GM13976 (cell line): ENCODE results near the gene B3GNT3.

Source experiments
- DNase-seq: peaks from one replicate; pipeline ENCODE4 v3.0.0; 2012; ENCODE audit warnings: low spot score
- in situ Hi-C: fragments of 300-500 bp; cut with MboI; formaldehyde crosslinking; loops from one replicate; pipeline ENCODE4 v1.12.0; 2022; ENCODE audit warnings: low sequenced_read_pairs, mixed read lengths, inconsistent platforms; ENCODE audit not compliant: unreplicated experiment
- TF ChIP-seq, protein P1 (sequence below): IDR thresholded peaks from 2 replicates; pipeline ENCODE4 v1.5.1; 2012; ENCODE audit warnings: borderline replicate concordance, mild to moderate bottlenecking; ENCODE audit not compliant: insufficient read depth; ENCODE audit errors: extremely low read depth, missing control alignments, control extremely low read depth

The B3GNT3 gene

DNA sequence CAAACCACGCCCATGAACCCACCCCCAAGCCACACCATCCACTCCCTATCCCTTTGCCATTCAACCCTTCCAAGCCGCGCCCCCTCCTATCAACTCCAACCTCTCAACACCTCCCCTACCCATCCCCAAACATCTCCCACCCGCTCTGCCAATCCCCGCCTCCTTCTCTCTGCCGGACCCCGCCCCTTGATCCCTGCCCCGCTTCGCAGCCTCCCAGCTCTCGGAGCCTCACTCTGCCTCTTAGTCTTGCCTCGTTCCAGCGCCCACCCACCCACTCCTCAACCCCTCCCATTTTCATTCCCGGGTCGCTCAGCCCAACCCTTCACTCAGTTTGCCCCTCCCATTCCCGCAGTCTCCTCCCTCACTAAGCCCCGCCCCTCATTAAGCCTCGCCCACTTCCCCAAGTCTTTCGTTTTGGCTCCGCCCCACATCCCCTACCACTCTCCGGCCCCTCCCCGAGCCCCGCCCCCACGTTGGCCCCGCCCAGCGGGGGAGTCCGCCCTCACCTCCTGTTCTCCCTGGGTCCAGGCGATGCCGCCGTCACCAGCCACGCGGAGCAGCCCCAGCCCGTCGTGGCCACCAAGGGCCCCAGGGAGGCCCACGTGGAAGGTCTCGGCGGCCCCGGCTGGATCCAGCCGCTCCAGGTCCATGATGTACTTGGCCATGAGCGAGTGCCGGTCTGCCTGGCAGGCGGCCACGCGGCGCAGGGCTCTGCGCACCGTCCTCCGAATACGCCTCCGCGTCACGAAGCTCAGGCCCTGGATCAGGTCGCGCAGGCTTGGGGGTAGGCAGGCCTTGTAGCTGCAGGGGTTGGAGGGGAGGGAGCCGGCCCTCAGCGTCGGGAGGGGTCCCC lies 47.1 kb downstream of the B3GNT3 start:
- peak; percentile 73 for DNase-seq
- in situ Hi-C loops = no loop called here
- TF ChIP-seq, protein P1, sequence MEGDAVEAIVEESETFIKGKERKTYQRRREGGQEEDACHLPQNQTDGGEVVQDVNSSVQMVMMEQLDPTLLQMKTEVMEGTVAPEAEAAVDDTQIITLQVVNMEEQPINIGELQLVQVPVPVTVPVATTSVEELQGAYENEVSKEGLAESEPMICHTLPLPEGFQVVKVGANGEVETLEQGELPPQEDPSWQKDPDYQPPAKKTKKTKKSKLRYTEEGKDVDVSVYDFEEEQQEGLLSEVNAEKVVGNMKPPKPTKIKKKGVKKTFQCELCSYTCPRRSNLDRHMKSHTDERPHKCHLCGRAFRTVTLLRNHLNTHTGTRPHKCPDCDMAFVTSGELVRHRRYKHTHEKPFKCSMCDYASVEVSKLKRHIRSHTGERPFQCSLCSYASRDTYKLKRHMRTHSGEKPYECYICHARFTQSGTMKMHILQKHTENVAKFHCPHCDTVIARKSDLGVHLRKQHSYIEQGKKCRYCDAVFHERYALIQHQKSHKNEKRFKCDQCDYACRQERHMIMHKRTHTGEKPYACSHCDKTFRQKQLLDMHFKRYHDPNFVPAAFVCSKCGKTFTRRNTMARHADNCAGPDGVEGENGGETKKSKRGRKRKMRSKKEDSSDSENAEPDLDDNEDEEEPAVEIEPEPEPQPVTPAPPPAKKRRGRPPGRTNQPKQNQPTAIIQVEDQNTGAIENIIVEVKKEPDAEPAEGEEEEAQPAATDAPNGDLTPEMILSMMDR = no peak

DNA sequence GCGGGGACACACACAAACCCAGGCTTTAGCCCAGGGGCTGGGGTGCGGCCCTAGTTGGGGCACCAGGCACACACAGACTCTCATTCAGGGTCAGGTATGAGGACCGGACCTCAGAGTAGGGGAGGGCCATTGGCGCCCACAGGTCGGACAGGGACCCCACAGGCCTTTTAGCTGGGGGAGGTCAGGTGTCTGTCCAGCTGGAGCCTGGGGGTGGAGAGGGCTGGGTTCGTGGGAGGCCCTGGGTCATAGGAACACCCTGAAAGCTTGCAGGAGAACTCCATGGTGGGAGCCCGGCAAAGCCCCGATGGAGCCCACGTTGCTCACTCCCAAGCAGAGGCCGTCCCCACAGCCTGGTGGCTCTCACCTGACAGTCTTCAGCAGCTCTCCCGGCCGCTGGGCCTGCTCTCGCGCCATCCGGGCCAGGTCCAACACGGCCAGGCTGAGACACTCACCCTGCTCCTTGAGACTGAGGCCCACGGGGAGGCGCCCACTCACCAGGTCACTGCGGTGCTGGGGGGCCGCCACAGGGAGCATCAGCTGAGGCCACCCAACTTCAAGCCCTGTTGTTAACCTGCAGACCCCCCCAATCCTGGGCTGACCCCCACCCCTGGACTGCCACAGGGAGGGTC lies 47.8 kb downstream of the B3GNT3 start:
- in situ Hi-C loops = no loop called here
- TF ChIP-seq, protein P1 = no peak
- no peak for DNase-seq

DNA sequence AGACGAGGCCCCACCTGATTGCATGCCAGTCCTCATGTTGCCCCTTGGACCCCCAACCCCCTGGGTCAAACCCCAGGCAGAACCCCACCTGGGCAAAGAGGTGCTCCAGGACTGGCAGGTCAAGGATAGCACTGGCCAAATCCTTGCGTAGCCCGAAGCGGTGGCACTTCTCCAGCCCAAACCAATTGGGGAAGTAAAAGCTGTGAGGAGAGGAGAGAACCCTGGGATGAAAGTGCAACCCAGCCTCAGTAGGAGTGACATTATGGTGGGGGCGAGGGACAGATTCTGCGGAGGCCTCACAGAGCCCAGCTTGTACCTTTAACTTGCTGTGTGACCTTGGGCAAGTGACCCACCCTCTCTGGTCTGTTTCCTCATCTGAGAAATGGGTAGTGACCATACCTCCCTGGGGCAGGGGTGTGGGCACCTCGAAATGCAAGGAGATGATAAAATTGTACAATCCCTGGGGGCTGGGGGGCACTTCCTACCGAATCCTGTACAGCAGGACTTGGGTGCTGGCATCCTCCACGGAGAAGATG lies 48.4 kb downstream of the B3GNT3 start:
- in situ Hi-C loops = no loop called here
- TF ChIP-seq, protein P1 = no peak
- no peak for DNase-seq

DNA sequence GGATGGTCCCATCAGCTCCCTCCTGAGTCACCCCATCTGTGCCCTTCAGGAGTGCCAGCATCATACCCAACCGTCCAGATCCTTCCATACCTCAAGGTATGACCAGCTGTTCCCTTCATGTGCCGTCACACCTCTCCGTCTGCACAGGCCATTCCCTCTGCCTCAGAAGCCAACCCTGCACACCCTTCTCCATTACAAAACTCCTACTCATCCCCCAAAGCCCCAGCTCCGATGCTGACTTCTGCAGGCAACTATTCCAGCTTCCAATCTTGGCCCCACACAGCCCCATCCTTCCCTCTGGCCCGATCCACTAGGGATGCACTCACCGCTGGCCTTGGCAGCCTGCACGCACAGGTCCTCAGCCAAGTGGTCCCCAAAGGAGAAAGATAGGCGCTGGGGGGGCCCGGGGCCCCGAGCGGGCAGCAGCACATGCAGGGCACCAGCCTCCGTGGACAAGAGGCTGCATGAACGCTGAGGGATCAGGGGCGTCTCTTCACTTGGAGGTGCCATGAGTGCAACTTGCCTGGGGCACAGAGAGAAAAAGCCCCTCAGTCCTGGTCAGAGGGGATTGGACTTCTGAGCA lies 49.1 kb downstream of the B3GNT3 start:
- DNase-seq = no peak
- TF ChIP-seq, protein P1 = no peak
- in situ Hi-C loops = no loop called here

DNA sequence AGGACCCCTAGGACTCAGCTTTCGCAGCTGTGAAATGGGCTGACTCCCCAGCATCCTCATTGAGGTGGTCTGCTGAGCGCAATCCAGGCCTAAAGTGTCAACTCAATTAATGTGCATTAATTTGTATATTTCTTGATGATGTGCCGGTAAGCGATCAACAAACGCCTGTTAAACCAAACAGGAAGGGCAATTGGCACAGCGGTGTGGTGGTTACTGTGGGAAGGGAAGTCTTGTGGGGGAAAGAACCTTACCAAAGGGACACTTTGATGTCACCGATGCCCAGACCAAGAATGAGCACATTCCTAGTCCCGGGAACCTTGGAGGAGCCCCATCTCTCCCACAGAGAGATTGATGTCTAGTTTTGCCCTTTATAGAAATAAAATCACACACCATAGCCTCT lies 51.2 kb downstream of the B3GNT3 start:
- TF ChIP-seq, protein P1 = no peak
- in situ Hi-C loops = no loop called here
- no peak for DNase-seq

- TF ChIP-seq, protein P1 = no peak
- in situ Hi-C loops = no loop called here
- peak; percentile 91 for DNase-seq
Measured at GRCh38 chr19:17847538-17848366, 52.8 kb downstream of the B3GNT3 start, which contains the start of gene JAK3. Gene JAK3 (minus strand): TSS chr19:17847982. CDS start chr19:17844417, 3,565 bp downstream.
